ENCODE measurements around the gene ENOX2. TPM values are rescaled to one million over a fixed set of nuclear protein-coding genes. Genes with fewer than 3 reads are reported as not detected.
A peak's percentile ranks its signal among the peaks of the same experiment; 100 is the strongest.
"Not testable (repeated sequence)": the region's sequence is repeated elsewhere in the genome, so short reads cannot be mapped to it uniquely, and the experiment has no call there.

Gene ENOX2
- 10 to 100 TPM; 10.9 to 14.2 TPM for total RNA-seq

GRCh38 chrX:130902783-130903613, at the start of gene ENOX2:
TSS of gene ENOX2 (minus strand) at chrX:130903209. CDS start at chrX:130703216, 199,993 bp downstream.
- peak; percentile 98 for ATAC-seq
- CTCF ChIA-PET, result interaction anchor here (1.0 kb wide), 1 partner anchor 14 kb away, joined by 5 read pairs; no protein-coding TSS in a partner anchor
- Mint-ChIP-seq H3K36me3 (ENCODE audit: low read depth) (peaks cover 4% of the 10 kb centered on the region), H3K9me3 (ENCODE audit: insufficient read depth) (no peaks in the 10 kb centered on the region), H3K27ac (peak within 1 kb of the TSS; percentile 78), H3K27me3 (ENCODE audit: low read depth) (no peaks in the 10 kb centered on the region), H3K4me3 (no peak within 1 kb of the TSS), H3K4me1 (ENCODE audit: low read depth) (peaks cover 9% of the 10 kb centered on the region)
- POLR2A ChIA-PET, result interaction anchor here (0.7 to 0.9 kb wide), 2 partner anchors 12 to 563 kb away, joined by 3 read pairs; partner anchors contain the start of gene SLC25A14
- peak; percentile 87 for DNase-seq

- Mint-ChIP-seq H3K9me3 (ENCODE audit: insufficient read depth) (no peaks in the 10 kb centered on the region), H3K27ac (no peak overlapping the region), H3K4me3 (no peak overlapping the region), H3K36me3 (ENCODE audit: low read depth) (no peaks in the 10 kb centered on the region), H3K4me1 (ENCODE audit: low read depth) (no peaks in the 10 kb centered on the region), H3K27me3 (ENCODE audit: low read depth) (no peaks in the 10 kb centered on the region)
- ATAC-seq, result no peak
- no peak for DNase-seq
- ChIA-PET CTCF (no interaction called here), POLR2A (no interaction called here)
Observed at GRCh38 chrX:130952266-130953043, 49.4 kb upstream of the ENOX2 start.

GRCh38 chrX:130944230-130944629, 41.2 kb upstream of the ENOX2 start:
- H3K27ac Mint-ChIP-seq, result no peak overlapping the region
- DNase-seq (no peak), ATAC-seq (no peak)
- no peaks in the 10 kb centered on the region for H3K4me1 Mint-ChIP-seq (ENCODE audit: low read depth)
- POLR2A ChIA-PET, result no interaction called here
- CTCF ChIA-PET, result interaction anchor here (1.4 kb wide), 1 partner anchor 27 kb away, joined by 4 read pairs; no protein-coding TSS in a partner anchor
- H3K36me3 Mint-ChIP-seq (ENCODE audit: low read depth), result no peaks in the 10 kb centered on the region
- H3K27me3 Mint-ChIP-seq (ENCODE audit: low read depth), result peaks cover 11% of the 10 kb centered on the region
- H3K4me3 Mint-ChIP-seq, result no peak overlapping the region
- no peaks in the 10 kb centered on the region for H3K9me3 Mint-ChIP-seq (ENCODE audit: insufficient read depth)

- POLR2A ChIA-PET, result no interaction called here
- Mint-ChIP-seq H3K36me3 (ENCODE audit: low read depth) (no peaks in the 10 kb centered on the region), H3K27me3 (ENCODE audit: low read depth) (peaks cover 8% of the 10 kb centered on the region), H3K9me3 (ENCODE audit: insufficient read depth) (no peaks in the 10 kb centered on the region), H3K4me3 (no peak overlapping the region), H3K27ac (no peak overlapping the region), H3K4me1 (ENCODE audit: low read depth) (no peaks in the 10 kb centered on the region)
- ATAC-seq, result no peak
- CTCF ChIA-PET, result no interaction called here
- DNase-seq, result no peak
Observed at GRCh38 chrX:130937101-130937500, 34.1 kb upstream of the ENOX2 start.

GRCh38 chrX:130933358-130933757, 30.3 kb upstream of the ENOX2 start:
- CTCF ChIA-PET, result interaction anchor here (1.0 kb wide), 1 partner anchor 17 kb away, joined by 3 read pairs; no protein-coding TSS in a partner anchor
- ATAC-seq (no peak), DNase-seq (no peak)
- H3K9me3 Mint-ChIP-seq (ENCODE audit: insufficient read depth), result no peaks in the 10 kb centered on the region
- H3K27me3 Mint-ChIP-seq (ENCODE audit: low read depth), result peaks cover 2% of the 10 kb centered on the region
- H3K27ac Mint-ChIP-seq, result no peak overlapping the region
- H3K4me3 Mint-ChIP-seq, result no peak overlapping the region
- H3K36me3 Mint-ChIP-seq (ENCODE audit: low read depth), result no peaks in the 10 kb centered on the region
- POLR2A ChIA-PET, result no interaction called here
- no peaks in the 10 kb centered on the region for H3K4me1 Mint-ChIP-seq (ENCODE audit: low read depth)

- ATAC-seq; POLR2A ChIA-PET; H3K9me3 Mint-ChIP-seq (ENCODE audit: insufficient read depth); DNase-seq; H3K36me3 Mint-ChIP-seq (ENCODE audit: low read depth); H3K4me1 Mint-ChIP-seq (ENCODE audit: low read depth); H3K27ac Mint-ChIP-seq; H3K27me3 Mint-ChIP-seq (ENCODE audit: low read depth); H3K4me3 Mint-ChIP-seq; CTCF ChIA-PET: not testable (repeated sequence)
Observed at GRCh38 chrX:130920405-130920804, 17.4 kb upstream of the ENOX2 start.

GRCh38 chrX:130919676-130920075, 16.7 kb upstream of the ENOX2 start:
- H3K4me1 Mint-ChIP-seq (ENCODE audit: low read depth); DNase-seq; H3K27me3 Mint-ChIP-seq (ENCODE audit: low read depth); H3K36me3 Mint-ChIP-seq (ENCODE audit: low read depth); H3K9me3 Mint-ChIP-seq (ENCODE audit: insufficient read depth); H3K4me3 Mint-ChIP-seq; ATAC-seq; H3K27ac Mint-ChIP-seq; CTCF ChIA-PET; POLR2A ChIA-PET: not testable (repeated sequence)

GRCh38 chrX:130918498-130918897, 15.5 kb upstream of the ENOX2 start:
- CTCF ChIA-PET; H3K27ac Mint-ChIP-seq; POLR2A ChIA-PET; H3K27me3 Mint-ChIP-seq (ENCODE audit: low read depth); DNase-seq; H3K4me3 Mint-ChIP-seq; ATAC-seq; H3K9me3 Mint-ChIP-seq (ENCODE audit: insufficient read depth); H3K4me1 Mint-ChIP-seq (ENCODE audit: low read depth); H3K36me3 Mint-ChIP-seq (ENCODE audit: low read depth): not testable (repeated sequence)

- no peaks in the 10 kb centered on the region for H3K4me1 Mint-ChIP-seq (ENCODE audit: low read depth)
- ChIA-PET POLR2A (no interaction called here), CTCF (interaction anchor here (0.7 to 1.9 kb wide), 14 partner anchors 9 to 586 kb away, joined by 3 to 14 read pairs (median 4); partner anchors contain the start of gene ENOX2)
- no peaks in the 10 kb centered on the region for H3K27me3 Mint-ChIP-seq (ENCODE audit: low read depth)
- H3K27ac Mint-ChIP-seq, result no peak overlapping the region
- H3K9me3 Mint-ChIP-seq (ENCODE audit: insufficient read depth), result no peaks in the 10 kb centered on the region
- peak; percentile 39 for ATAC-seq
- peak; percentile 41 for DNase-seq
- H3K4me3 Mint-ChIP-seq, result no peak overlapping the region
- no peaks in the 10 kb centered on the region for H3K36me3 Mint-ChIP-seq (ENCODE audit: low read depth)
Observed at GRCh38 chrX:130916636-130917422, 13.8 kb upstream of the ENOX2 start.

GRCh38 chrX:130915302-130915701, 12.3 kb upstream of the ENOX2 start:
- POLR2A ChIA-PET, result no interaction called here
- Mint-ChIP-seq H3K4me1 (ENCODE audit: low read depth) (no peaks in the 10 kb centered on the region), H3K4me3 (no peak overlapping the region), H3K27me3 (ENCODE audit: low read depth) (no peaks in the 10 kb centered on the region), H3K9me3 (ENCODE audit: insufficient read depth) (no peaks in the 10 kb centered on the region), H3K27ac (no peak overlapping the region), H3K36me3 (ENCODE audit: low read depth) (no peaks in the 10 kb centered on the region)
- DNase-seq (no peak), ATAC-seq (no peak)
- CTCF ChIA-PET, result interaction anchor here (0.9 to 1.4 kb wide), 2 partner anchors 340 to 376 kb away, joined by 4 to 9 read pairs; no protein-coding TSS in a partner anchor

GRCh38 chrX:130909469-130910136, 6.6 kb upstream of the ENOX2 start:
- peaks cover 2% of the 10 kb centered on the region for H3K4me1 Mint-ChIP-seq (ENCODE audit: low read depth)
- H3K9me3 Mint-ChIP-seq (ENCODE audit: insufficient read depth), result no peaks in the 10 kb centered on the region
- POLR2A ChIA-PET, result no interaction called here
- no peak overlapping the region for H3K4me3 Mint-ChIP-seq
- no peaks in the 10 kb centered on the region for H3K27me3 Mint-ChIP-seq (ENCODE audit: low read depth)
- no peaks in the 10 kb centered on the region for H3K36me3 Mint-ChIP-seq (ENCODE audit: low read depth)
- CTCF ChIA-PET, result no interaction called here
- no peak overlapping the region for H3K27ac Mint-ChIP-seq
- ATAC-seq, result no peak
- DNase-seq, result no peak

Data from activated CD8-positive, alpha-beta T cell treated with anti-CD3 and anti-CD28 coated beads, Interleukin-2, amount 10 ng/mL, durations not matched to agents 7 days and 5 days (primary cell).